Skin of body (tissue), 2 donors: ENCODE measurements around the gene RAET1G. TPM values are rescaled to one million over a fixed set of nuclear protein-coding genes. Genes with fewer than 3 reads are reported as not detected.
"Not testable (repeated sequence)": the region's sequence is repeated elsewhere in the genome, so short reads cannot be mapped to it uniquely, and the experiment has no call there.

ENCODE experiments used
- DNase-seq: peaks from one replicate; lab custom pipeline; 2025; lab: John Stamatoyannopoulos, UW
- total RNA-seq: library from RNA; depleted of rRNA; stranded (reverse); fragments of >200 nt; gene quantifications from one replicate; pipeline ENCODE4 v1.2.3, GENCODE V29; 2014

The RAET1G gene
- total RNA-seq, 1 donor from 2014 or later = 0.79 TPM

GRCh38 chr6:149915970-149916865 lies 6.7 kb downstream of the RAET1G start:
- no peak for DNase-seq

GRCh38 chr6:149913540-149914240 lies 9.2 kb downstream of the RAET1G start:
- no peak for DNase-seq

GRCh38 chr6:149913085-149913484 lies 9.8 kb downstream of the RAET1G start:
- DNase-seq = no peak

GRCh38 chr6:149912680-149913079 lies 10.2 kb downstream of the RAET1G start:
- DNase-seq = not testable (repeated sequence)

- no peak for DNase-seq
These were observed 12.2 kb downstream of the RAET1G start for GRCh38 chr6:149910721-149911151.

GRCh38 chr6:149909701-149910470 lies 13.0 kb downstream of the RAET1G start:
- no peak for DNase-seq

GRCh38 chr6:149908480-149908879 lies 14.4 kb downstream of the RAET1G start:
- not testable (repeated sequence) for DNase-seq

- no peak for DNase-seq
These were observed 15.6 kb downstream of the RAET1G start for GRCh38 chr6:149907317-149907716.

GRCh38 chr6:149906405-149906804 lies 16.5 kb downstream of the RAET1G start:
- DNase-seq = no peak

- no peak for DNase-seq
These were observed 17.0 kb downstream of the RAET1G start for GRCh38 chr6:149905911-149906371.

- DNase-seq = no peak
These were observed 17.5 kb downstream of the RAET1G start for GRCh38 chr6:149905371-149905910.

- no peak for DNase-seq
These were observed 18.1 kb downstream of the RAET1G start for GRCh38 chr6:149904661-149905370.

GRCh38 chr6:149903938-149904611 lies 18.8 kb downstream of the RAET1G start:
- no peak for DNase-seq

- no peak for DNase-seq
These were observed 21.3 kb downstream of the RAET1G start for GRCh38 chr6:149901444-149902140.

- DNase-seq = no peak
These were observed 22.1 kb downstream of the RAET1G start for GRCh38 chr6:149900620-149901443.

GRCh38 chr6:149899926-149900619 lies 22.8 kb downstream of the RAET1G start:
- no peak for DNase-seq

GRCh38 chr6:149899486-149899885 lies 23.4 kb downstream of the RAET1G start:
- no peak for DNase-seq

- no peak for DNase-seq
These were observed 24.0 kb downstream of the RAET1G start for GRCh38 chr6:149898966-149899365.
